ENCODE measurements around the gene LIPC.

- TF ChIP-seq CTCF (IDR thresholded peaks at IDR 0.05 in 4 of 5, conservative IDR thresholded peaks at IDR 0.05 in 1 of 5) (no peak), POLR2A (IDR thresholded peaks at IDR 0.05) (no peak)
Observed at GRCh38 chr15:58487724-58488120, 55.9 kb downstream of the LIPC start.
